ENCODE data around the gene MAP2K7.

Gene MAP2K7

GRCh38 chr19:7863971-7864689 is 39.5 kb upstream of the MAP2K7 start:
- no peak for TF ChIP-seq NFIC (IDR thresholded peaks at IDR 0.05)
- TF ChIP-seq EGR1 (IDR thresholded peaks at IDR 0.05): no peak
- TF ChIP-seq YY1 (IDR thresholded peaks at IDR 0.05; ENCODE audit: low read depth): no peak
- no peak for TF ChIP-seq FOXM1 (IDR thresholded peaks at IDR 0.05; ENCODE audit: borderline replicate concordance, low read depth)
- TF ChIP-seq EP300 (IDR thresholded peaks at IDR 0.05; ENCODE audit: borderline replicate concordance): no peak
- no peak for TF ChIP-seq CEBPB (IDR thresholded peaks at IDR 0.05)
- TF ChIP-seq TEAD4 (IDR thresholded peaks at IDR 0.05): no peak
- TF ChIP-seq TAF1 (IDR thresholded peaks at IDR 0.05; ENCODE audit: low read depth): no peak
- TF ChIP-seq RAD21 (IDR thresholded peaks at IDR 0.05; ENCODE audit: low read depth): no peak
- TF ChIP-seq, protein P1, sequence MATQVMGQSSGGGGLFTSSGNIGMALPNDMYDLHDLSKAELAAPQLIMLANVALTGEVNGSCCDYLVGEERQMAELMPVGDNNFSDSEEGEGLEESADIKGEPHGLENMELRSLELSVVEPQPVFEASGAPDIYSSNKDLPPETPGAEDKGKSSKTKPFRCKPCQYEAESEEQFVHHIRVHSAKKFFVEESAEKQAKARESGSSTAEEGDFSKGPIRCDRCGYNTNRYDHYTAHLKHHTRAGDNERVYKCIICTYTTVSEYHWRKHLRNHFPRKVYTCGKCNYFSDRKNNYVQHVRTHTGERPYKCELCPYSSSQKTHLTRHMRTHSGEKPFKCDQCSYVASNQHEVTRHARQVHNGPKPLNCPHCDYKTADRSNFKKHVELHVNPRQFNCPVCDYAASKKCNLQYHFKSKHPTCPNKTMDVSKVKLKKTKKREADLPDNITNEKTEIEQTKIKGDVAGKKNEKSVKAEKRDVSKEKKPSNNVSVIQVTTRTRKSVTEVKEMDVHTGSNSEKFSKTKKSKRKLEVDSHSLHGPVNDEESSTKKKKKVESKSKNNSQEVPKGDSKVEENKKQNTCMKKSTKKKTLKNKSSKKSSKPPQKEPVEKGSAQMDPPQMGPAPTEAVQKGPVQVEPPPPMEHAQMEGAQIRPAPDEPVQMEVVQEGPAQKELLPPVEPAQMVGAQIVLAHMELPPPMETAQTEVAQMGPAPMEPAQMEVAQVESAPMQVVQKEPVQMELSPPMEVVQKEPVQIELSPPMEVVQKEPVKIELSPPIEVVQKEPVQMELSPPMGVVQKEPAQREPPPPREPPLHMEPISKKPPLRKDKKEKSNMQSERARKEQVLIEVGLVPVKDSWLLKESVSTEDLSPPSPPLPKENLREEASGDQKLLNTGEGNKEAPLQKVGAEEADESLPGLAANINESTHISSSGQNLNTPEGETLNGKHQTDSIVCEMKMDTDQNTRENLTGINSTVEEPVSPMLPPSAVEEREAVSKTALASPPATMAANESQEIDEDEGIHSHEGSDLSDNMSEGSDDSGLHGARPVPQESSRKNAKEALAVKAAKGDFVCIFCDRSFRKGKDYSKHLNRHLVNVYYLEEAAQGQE (IDR thresholded peaks at IDR 0.05; ENCODE audit: low read depth): no peak
- no peak for TF ChIP-seq CREB1 (IDR thresholded peaks at IDR 0.05; ENCODE audit: low read depth)
- no peak for TF ChIP-seq TCF12 (IDR thresholded peaks at IDR 0.05; ENCODE audit: low read depth)
- TF ChIP-seq MAX (IDR thresholded peaks at IDR 0.05): no peak
- TF ChIP-seq, protein P2, sequence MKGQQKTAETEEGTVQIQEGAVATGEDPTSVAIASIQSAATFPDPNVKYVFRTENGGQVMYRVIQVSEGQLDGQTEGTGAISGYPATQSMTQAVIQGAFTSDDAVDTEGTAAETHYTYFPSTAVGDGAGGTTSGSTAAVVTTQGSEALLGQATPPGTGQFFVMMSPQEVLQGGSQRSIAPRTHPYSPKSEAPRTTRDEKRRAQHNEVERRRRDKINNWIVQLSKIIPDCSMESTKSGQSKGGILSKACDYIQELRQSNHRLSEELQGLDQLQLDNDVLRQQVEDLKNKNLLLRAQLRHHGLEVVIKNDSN (IDR thresholded peaks at IDR 0.05): no peak
- TF ChIP-seq ZBTB7A (IDR thresholded peaks at IDR 0.05; ENCODE audit: low read depth): no peak

DNA sequence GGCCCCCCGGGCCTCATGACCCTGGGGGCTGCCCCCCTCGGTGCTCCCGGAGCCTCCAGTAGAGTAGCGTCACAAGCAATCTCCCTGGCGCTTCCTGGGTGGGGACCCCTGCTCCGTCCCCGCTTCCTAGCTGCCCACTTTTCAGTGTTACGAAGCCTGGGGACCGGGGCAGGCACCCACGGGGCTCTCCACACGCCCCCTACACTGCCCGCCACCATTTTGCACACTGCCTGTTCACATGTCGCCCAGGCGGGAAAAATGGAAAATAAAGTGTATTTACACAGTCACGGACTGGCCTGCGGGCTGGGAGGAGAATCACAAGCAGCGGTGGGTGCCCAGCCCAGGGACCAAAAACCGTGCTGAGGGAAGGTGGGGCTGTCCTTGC is 39.0 kb upstream of the MAP2K7 start:
- TF ChIP-seq, protein P2 (IDR thresholded peaks at IDR 0.05): no peak
- TF ChIP-seq RAD21 (IDR thresholded peaks at IDR 0.05; ENCODE audit: low read depth) (no peak), NFIC (IDR thresholded peaks at IDR 0.05) (no peak), CEBPB (IDR thresholded peaks at IDR 0.05) (no peak), ZBTB7A (IDR thresholded peaks at IDR 0.05; ENCODE audit: low read depth) (no peak), MAX (IDR thresholded peaks at IDR 0.05) (no peak), TCF12 (IDR thresholded peaks at IDR 0.05; ENCODE audit: low read depth) (no peak), TEAD4 (IDR thresholded peaks at IDR 0.05) (no peak), EP300 (IDR thresholded peaks at IDR 0.05; ENCODE audit: borderline replicate concordance) (no peak), TAF1 (IDR thresholded peaks at IDR 0.05; ENCODE audit: low read depth) (no peak), EGR1 (IDR thresholded peaks at IDR 0.05) (no peak), YY1 (IDR thresholded peaks at IDR 0.05; ENCODE audit: low read depth) (no peak), FOXM1 (IDR thresholded peaks at IDR 0.05; ENCODE audit: borderline replicate concordance, low read depth) (no peak), CREB1 (IDR thresholded peaks at IDR 0.05; ENCODE audit: low read depth) (no peak)
- TF ChIP-seq, protein P1 (IDR thresholded peaks at IDR 0.05; ENCODE audit: low read depth): no peak

DNA sequence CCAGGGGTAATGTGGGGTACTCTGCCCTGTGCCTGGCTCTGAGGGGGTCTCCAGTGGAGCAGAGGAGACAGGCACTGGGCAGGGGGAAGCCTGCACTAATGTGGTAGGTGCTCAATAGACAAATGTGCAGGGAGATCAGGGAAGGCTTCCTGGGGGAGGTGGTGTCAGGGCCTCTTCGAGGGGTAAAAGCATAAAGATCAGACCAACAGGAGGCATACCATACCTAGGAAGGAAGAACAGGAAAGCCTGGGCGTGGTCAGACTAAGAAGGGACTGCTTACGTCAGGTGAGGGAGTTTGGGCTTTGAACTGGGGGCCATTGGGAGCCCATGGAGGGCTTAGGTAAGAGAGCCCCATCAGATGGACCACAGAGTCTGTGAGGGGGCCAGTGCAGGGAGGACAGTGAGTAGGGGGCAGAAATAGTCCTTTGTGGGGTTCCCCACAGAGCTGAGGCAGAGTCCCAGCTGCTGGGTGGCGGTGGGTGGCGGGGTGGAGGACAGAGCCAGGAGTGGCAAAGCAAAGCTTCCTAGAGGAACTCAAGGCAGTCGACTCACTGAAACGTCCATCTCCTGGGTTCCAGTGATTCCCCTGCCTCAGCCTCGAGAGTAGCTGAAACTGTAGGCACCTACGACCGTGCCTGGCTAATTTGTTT is 38.3 kb upstream of the MAP2K7 start:
- no peak for TF ChIP-seq TCF12 (IDR thresholded peaks at IDR 0.05; ENCODE audit: low read depth)
- no peak for TF ChIP-seq YY1 (IDR thresholded peaks at IDR 0.05; ENCODE audit: low read depth)

- TF ChIP-seq TEAD4 (IDR thresholded peaks at IDR 0.05): no peak
- TF ChIP-seq, protein P2 (IDR thresholded peaks at IDR 0.05): no peak
- no peak for TF ChIP-seq CEBPB (IDR thresholded peaks at IDR 0.05)
- TF ChIP-seq CREB1 (IDR thresholded peaks at IDR 0.05; ENCODE audit: low read depth): no peak
- no peak for TF ChIP-seq MAX (IDR thresholded peaks at IDR 0.05)
- TF ChIP-seq NFIC (IDR thresholded peaks at IDR 0.05): no peak
- no peak for TF ChIP-seq ZBTB7A (IDR thresholded peaks at IDR 0.05; ENCODE audit: low read depth)
- TF ChIP-seq YY1 (IDR thresholded peaks at IDR 0.05; ENCODE audit: low read depth): no peak
- no peak for TF ChIP-seq EP300 (IDR thresholded peaks at IDR 0.05; ENCODE audit: borderline replicate concordance)
- no peak for TF ChIP-seq FOXM1 (IDR thresholded peaks at IDR 0.05; ENCODE audit: borderline replicate concordance, low read depth)
- TF ChIP-seq TAF1 (IDR thresholded peaks at IDR 0.05; ENCODE audit: low read depth): no peak
- TF ChIP-seq, protein P1 (IDR thresholded peaks at IDR 0.05; ENCODE audit: low read depth): no peak
- no peak for TF ChIP-seq RAD21 (IDR thresholded peaks at IDR 0.05; ENCODE audit: low read depth)
- no peak for TF ChIP-seq TCF12 (IDR thresholded peaks at IDR 0.05; ENCODE audit: low read depth)
- TF ChIP-seq EGR1 (IDR thresholded peaks at IDR 0.05): no peak
Measured at GRCh38 chr19:7866399-7867091, 37.1 kb upstream of the MAP2K7 start.

Data from Ishikawa (cell line).